ENCODE measurements around the gene ONECUT2.

Gene ONECUT2

DNA sequence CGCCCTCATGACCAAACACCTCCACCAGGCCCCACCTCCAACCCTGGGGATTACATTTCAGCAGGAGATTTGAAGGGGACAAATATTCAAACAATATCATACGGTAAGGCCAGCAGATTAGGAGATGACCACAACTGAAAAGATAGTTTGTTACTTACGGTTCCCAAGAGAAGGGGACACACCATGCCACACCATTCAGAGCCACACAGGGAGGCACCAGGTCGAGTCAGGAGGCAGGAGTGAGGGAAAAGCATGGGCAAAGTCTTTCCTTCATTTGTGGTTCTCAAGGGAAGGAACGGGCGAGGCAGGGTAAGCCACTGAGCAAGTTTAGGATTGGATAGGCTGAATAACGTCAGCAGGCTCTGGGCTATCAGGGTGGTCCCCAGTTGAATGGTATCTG lies 94.0 kb downstream of the ONECUT2 start:
- no peak for DNase-seq (ENCODE audit: low read depth)

DNA sequence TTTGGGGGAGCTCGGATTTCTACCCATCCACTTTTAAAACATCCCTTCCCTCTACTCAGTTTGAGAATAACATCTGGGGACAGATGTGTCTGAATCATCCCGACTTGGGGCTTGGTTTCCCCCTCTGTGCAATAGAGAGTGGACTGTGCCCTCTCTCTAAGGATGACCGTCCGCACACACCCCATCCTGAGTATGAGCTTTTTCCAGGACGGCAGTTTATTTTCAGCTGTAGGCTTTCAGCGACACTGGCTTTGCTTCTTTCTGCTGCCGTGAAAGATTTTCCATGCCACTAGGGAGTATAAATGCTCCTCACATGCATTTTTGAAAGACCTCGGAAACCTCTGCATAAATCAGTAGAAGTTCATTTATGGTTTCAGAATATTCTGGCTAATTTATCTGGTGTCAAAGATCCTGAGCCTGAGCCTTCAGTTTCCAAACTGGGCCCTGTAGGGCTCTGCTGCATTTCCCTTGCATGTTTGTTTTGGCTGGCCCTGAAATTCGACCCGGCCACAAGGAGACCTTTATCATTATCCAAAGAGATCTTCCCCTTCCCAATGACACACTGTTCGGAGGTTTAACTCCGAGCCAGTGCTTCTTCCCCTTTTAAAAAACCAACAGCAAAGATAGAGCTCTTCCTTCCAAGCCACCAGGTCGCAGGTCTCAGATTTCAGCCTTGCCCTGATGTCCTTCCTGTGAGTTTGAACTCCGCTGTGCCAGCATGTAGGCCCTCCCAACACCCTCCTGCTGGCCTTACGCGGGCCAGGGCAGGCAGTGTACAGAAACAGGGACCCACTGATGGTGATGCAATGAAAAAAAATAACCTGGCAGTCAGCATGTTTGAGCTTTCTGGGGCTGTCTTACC lies 98.1 kb downstream of the ONECUT2 start:
- DNase-seq (ENCODE audit: low read depth) = no peak

DNA sequence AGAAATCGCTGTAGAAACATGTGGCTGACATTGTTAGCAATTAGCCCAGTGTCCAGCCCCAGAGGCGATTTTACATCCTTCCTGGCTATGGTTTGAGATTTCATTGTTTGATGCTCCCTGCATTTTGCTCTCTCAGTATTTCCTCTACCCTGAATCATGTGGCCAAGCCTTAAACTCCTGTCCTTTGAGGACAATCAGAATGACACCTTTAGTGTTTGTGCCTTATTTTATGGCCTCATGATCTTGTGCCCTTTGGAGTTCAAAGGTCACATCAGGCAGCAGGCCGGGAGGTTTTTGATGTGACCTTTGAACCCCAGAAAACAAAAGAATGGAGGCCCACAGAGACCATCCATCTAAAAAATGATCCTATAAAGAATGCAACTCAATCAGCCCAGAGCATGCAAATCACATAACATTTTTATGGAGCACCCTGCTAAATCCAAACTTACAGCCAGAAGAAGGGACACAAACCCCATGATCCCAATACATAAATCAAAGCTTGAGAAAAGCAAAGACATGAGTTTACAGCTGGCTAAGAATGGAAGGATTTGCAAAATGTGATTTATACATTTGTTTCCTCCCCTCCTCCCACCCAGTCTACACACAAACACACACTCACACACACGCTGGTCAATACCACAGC lies 98.8 kb downstream of the ONECUT2 start:
- no peak for DNase-seq (ENCODE audit: low read depth)

DNA sequence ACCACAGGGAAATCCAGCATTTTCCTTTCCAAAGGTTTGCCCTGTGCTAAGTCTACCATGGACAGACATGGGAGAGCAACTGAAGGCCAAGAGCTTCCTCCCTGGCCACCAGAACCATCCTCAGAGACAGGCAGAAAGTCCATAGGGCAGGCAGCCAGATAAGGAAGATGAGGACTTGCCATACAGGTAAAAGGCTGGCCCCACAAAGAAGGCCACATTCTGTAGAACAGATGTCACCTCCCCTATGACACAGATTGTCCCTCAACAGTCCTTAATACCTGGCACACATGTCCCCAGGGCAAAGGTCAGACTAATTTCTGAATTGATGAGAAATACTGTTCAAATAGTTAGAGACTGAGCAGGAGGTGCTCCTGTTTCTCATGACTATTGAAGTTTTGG lies 99.3 kb downstream of the ONECUT2 start:
- DNase-seq (ENCODE audit: low read depth) = no peak

DNA sequence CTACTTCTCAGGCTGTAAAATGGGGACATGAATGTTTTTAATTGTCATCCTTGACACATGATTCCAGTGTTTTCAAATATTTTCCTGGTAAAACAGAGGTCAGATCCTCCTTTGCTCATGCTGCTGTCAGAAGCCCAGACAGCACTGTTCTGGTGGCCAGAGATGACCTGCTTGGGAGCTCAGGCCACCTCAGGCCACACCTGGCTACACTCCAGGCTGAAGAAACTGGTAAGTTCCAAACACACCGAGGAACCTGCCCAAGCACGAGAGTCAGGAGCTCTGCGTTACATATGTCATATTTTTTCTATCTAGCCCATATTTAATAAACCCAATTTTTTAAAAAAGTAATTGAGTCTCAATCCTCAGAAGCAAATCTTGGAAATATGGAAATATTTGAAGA lies 103.4 kb downstream of the ONECUT2 start:
- DNase-seq (ENCODE audit: low read depth) = no peak

DNA sequence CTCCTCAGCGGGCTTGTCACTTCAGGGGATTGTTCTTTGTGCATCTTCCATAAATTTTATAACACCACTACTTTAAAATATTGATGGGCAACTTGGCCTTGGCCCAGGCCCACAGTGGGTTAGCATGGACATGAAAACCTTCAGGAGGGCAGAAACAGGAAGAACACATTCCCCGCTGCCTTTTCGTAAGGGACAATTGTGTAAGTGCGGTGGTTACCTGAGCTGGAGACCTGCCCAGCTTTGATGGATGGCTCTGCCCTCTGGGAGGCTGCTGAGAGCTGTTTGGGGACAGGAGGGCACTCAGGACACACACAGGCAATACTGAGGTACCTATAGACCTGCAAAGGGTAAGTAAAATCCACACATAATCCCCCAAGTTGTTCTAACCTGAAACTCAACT lies 104.5 kb downstream of the ONECUT2 start:
- no peak for DNase-seq (ENCODE audit: low read depth)
